AG04449 (cell line): ENCODE data around the gene MEGF8.

Experiments used
- CTCF ChIA-PET: fragments of 350-600 bp; formaldehyde crosslinking; extraction: SDS; loops from one replicate; lab custom pipeline; 2021; ENCODE audit warnings: antibody characterized with exemption; lab: Yijun Ruan, JAX
- POLR2A ChIA-PET: fragments of 400-600, 350-600 bp; formaldehyde crosslinking; extraction: SDS; loops from one replicate; lab custom pipeline; 2020; ENCODE audit warnings: antibody characterized with exemption, inconsistent platforms; lab: Yijun Ruan, JAX
- DNase-seq: peaks from one replicate; pipeline ENCODE4 v3.0.0-alpha.2; 2010; ENCODE audit warnings: low read depth, low spot score
- H3K4me3 ChIP-seq: 2 replicates; pipeline ENCODE4 v1.5.1; 2011; ENCODE audit warnings: low read depth, mild to moderate bottlenecking, control low read depth, low read length
- CTCF ChIP-seq: IDR thresholded peaks from one replicate; pipeline ENCODE4 v1.5.1; 2011; ENCODE audit warnings: mild to moderate bottlenecking, moderate library complexity, low read length, control low read depth, inconsistent platforms; ENCODE audit not compliant: insufficient read depth; ENCODE audit errors: missing control alignments

MEGF8 gene

GRCh38 chr19:42285988-42286348, 39.5 kb upstream of the MEGF8 start:
- ChIA-PET CTCF (interaction anchor here (1.3 to 5.1 kb wide), 5 partner anchors 11 to 46 kb away, joined by 3 to 48 read pairs (median 4); no protein-coding TSS in a partner anchor), POLR2A (interaction anchor here (1.9 kb wide), 1 partner anchor 15 kb away, joined by 6 read pairs; no protein-coding TSS in a partner anchor)
- TF ChIP-seq CTCF: no peak
- H3K4me3 ChIP-seq: peak overlapping the region; percentile 69
- DNase-seq: no peak

GRCh38 chr19:42286349-42287016, 39.0 kb upstream of the MEGF8 start:
- TF ChIP-seq CTCF: no peak
- DNase-seq: no peak
- ChIA-PET CTCF (interaction anchor here (5.1 kb wide), 1 partner anchor 10 kb away, joined by 48 read pairs; no protein-coding TSS in a partner anchor), POLR2A (no interaction called here)
- H3K4me3 ChIP-seq: peak overlapping the region; percentile 69

GRCh38 chr19:42287017-42287826, 38.2 kb upstream of the MEGF8 start:
- no peak for DNase-seq
- no peak for TF ChIP-seq CTCF
- CTCF ChIA-PET: interaction anchor here (0.8 to 14.2 kb wide), 4 partner anchors 8 to 41 kb away, joined by 3 to 258 read pairs (median 26); partner anchors contain the start of gene GSK3A
- no peak overlapping the region for H3K4me3 ChIP-seq
- POLR2A ChIA-PET: no interaction called here

DNA sequence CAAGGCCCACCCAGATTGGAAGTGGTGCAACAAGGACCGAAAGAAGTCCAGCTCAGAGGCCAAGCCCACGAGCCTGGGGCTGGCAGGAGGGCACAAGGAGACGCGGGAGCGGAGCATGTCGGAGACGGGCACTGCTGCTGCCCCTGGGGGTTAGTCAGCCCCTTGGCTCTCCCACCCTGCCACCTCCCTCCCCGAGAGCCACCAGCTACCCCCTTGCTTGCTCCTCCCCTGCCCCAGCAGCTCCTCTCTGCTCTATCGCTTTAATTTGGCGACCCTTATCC, 37.7 kb upstream of the MEGF8 start:
- no peak overlapping the region for H3K4me3 ChIP-seq
- ChIA-PET CTCF (interaction anchor here (0.8 to 14.2 kb wide), 4 partner anchors 8 to 42 kb away, joined by 3 to 258 read pairs (median 26); partner anchors contain the start of gene GSK3A), POLR2A (no interaction called here)
- DNase-seq: no peak
- no peak for TF ChIP-seq CTCF

GRCh38 chr19:42288387-42288786, 37.0 kb upstream of the MEGF8 start:
- TF ChIP-seq CTCF: no peak
- no peak overlapping the region for H3K4me3 ChIP-seq
- CTCF ChIA-PET: interaction anchor here (1.1 to 14.2 kb wide), 3 partner anchors 8 to 42 kb away, joined by 3 to 258 read pairs (median 48); partner anchors contain the start of gene GSK3A
- no peak for DNase-seq
- POLR2A ChIA-PET: no interaction called here
